ENCODE results near the gene ZCCHC17.

Gene ZCCHC17

GRCh38 chr1:31348449-31348848 lies 51.6 kb downstream of the ZCCHC17 start:
- Histone ChIP-seq H3K4me2 (ENCODE audit: low read length) (no peak overlapping the region), H3K36me3 (replicated peaks; ENCODE audit: low read depth, low read length) (no peaks in the 10 kb centered on the region), H3K9ac (ENCODE audit: low read length) (no peak overlapping the region), H4K20me1 (ENCODE audit: insufficient read depth, low read length) (no peaks in the 10 kb centered on the region), H3K4me3 (ENCODE audit: low read length) (no peak overlapping the region), H3K27ac (ENCODE audit: low read length) (no peak overlapping the region), H3K79me2 (ENCODE audit: low read length) (no peaks in the 10 kb centered on the region), H3K4me1 (ENCODE audit: low read length) (no peaks in the 10 kb centered on the region), H3K9me3 (ENCODE audit: insufficient read depth, low read length) (no peaks in the 10 kb centered on the region), H2AFZ (ENCODE audit: low read depth, low read length) (no peak overlapping the region), H3K27me3 (ENCODE audit: low read depth, low read length) (no peaks in the 10 kb centered on the region)
- no peak for TF ChIP-seq EZH2phosphoT487 (IDR thresholded peaks at IDR 0.05; ENCODE audit: low read depth)
- TF ChIP-seq CTCF (IDR thresholded peaks at IDR 0.05; ENCODE audit: low read depth, low read length), result no peak

DNA sequence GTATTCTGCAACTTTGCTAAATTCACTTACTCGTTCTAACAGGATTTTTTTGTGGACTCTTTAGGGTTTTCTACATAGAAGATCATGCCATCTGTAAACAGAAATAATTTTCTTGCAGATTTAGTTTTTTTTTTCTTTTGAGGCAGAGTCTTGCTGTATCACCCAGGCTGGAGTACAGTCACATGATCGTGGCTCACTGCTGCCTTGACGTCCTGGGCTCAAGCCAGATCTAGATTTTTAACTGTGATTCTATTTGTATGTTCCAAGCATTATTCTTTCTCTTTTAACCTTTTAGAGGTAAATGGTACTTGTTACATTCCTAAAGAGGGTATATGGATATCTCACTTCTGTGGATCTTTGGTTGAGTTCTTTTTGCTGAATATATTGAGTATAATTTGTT lies 57.5 kb downstream of the ZCCHC17 start:
- TF ChIP-seq EZH2phosphoT487 (IDR thresholded peaks at IDR 0.05; ENCODE audit: low read depth) (no peak), CTCF (IDR thresholded peaks at IDR 0.05; ENCODE audit: low read depth, low read length) (no peak)
- no peaks in the 10 kb centered on the region for H4K20me1 ChIP-seq (ENCODE audit: insufficient read depth, low read length)
- no peaks in the 10 kb centered on the region for H3K9me3 ChIP-seq (ENCODE audit: insufficient read depth, low read length)
- H3K4me1 ChIP-seq (ENCODE audit: low read length), result 0 out of 2 replicates have a peak, but pooled peaks cover 4% of the 10 kb centered on the region
- H3K4me2 ChIP-seq (ENCODE audit: low read length), result no peak overlapping the region
- no peak overlapping the region for H3K4me3 ChIP-seq (ENCODE audit: low read length)
- H3K9ac ChIP-seq (ENCODE audit: low read length), result no peak overlapping the region
- H2AFZ ChIP-seq (ENCODE audit: low read depth, low read length), result no peak overlapping the region
- no peaks in the 10 kb centered on the region for H3K79me2 ChIP-seq (ENCODE audit: low read length)
- H3K27me3 ChIP-seq (ENCODE audit: low read depth, low read length), result no peaks in the 10 kb centered on the region
- H3K36me3 ChIP-seq (replicated peaks; ENCODE audit: low read depth, low read length), result no peaks in the 10 kb centered on the region
- no peak overlapping the region for H3K27ac ChIP-seq (ENCODE audit: low read length)

DNA sequence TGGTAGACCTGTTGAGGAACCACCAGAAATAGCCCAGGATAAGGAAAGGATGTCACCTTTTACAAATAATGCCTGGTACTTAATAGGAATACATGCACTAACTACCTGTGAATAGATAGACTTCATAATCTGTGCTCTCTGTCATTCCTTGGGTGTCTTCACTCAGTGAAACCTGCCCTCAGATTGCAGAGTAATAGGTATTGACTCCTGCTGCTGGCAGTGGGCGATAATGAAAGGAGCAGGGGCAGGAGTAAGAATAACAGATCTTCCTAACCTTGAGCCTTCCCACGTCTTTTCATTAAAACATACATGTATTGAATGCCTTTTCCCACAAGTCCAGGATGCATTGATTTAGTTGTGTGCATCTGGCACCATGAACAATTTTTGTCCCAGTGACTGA lies 59.6 kb downstream of the ZCCHC17 start:
- H3K27ac ChIP-seq (ENCODE audit: low read length), result no peak overlapping the region
- no peak overlapping the region for H3K9ac ChIP-seq (ENCODE audit: low read length)
- H3K9me3 ChIP-seq (ENCODE audit: insufficient read depth, low read length), result no peaks in the 10 kb centered on the region
- 0 out of 2 replicates have a peak, but pooled peaks cover 4% of the 10 kb centered on the region for H3K4me1 ChIP-seq (ENCODE audit: low read length)
- no peaks in the 10 kb centered on the region for H3K79me2 ChIP-seq (ENCODE audit: low read length)
- no peaks in the 10 kb centered on the region for H3K27me3 ChIP-seq (ENCODE audit: low read depth, low read length)
- H3K4me3 ChIP-seq (ENCODE audit: low read length), result no peak overlapping the region
- H4K20me1 ChIP-seq (ENCODE audit: insufficient read depth, low read length), result no peaks in the 10 kb centered on the region
- H3K36me3 ChIP-seq (replicated peaks; ENCODE audit: low read depth, low read length), result no peaks in the 10 kb centered on the region
- no peak overlapping the region for H3K4me2 ChIP-seq (ENCODE audit: low read length)
- no peak overlapping the region for H2AFZ ChIP-seq (ENCODE audit: low read depth, low read length)
- TF ChIP-seq EZH2phosphoT487 (IDR thresholded peaks at IDR 0.05; ENCODE audit: low read depth) (no peak), CTCF (IDR thresholded peaks at IDR 0.05; ENCODE audit: low read depth, low read length) (no peak)

DNA sequence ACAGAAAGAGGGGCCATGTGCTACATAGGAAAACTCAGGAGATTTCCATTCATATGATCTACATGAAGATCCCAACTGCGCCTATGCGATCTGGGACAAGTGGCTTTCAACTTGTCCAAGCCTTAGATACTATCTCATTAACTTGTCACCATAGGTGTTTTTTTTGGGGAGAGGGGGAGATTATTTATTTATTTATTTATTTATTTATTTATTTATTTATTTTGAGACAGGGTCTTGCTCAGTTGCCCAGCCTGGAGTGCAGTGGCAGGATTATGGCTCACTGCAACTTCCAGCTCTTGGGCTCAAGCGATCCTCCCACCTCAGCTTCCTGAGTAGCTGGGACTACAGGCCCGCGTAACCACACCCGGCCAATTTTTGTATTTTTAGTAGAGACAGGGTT lies 64.8 kb downstream of the ZCCHC17 start:
- no peak overlapping the region for H3K9ac ChIP-seq (ENCODE audit: low read length)
- H3K9me3 ChIP-seq (ENCODE audit: insufficient read depth, low read length), result no peaks in the 10 kb centered on the region
- H3K27me3 ChIP-seq (ENCODE audit: low read depth, low read length), result no peaks in the 10 kb centered on the region
- no peaks in the 10 kb centered on the region for H3K79me2 ChIP-seq (ENCODE audit: low read length)
- no peak overlapping the region for H3K4me3 ChIP-seq (ENCODE audit: low read length)
- TF ChIP-seq EZH2phosphoT487 (IDR thresholded peaks at IDR 0.05; ENCODE audit: low read depth) (no peak), CTCF (IDR thresholded peaks at IDR 0.05; ENCODE audit: low read depth, low read length) (no peak)
- H2AFZ ChIP-seq (ENCODE audit: low read depth, low read length), result no peak overlapping the region
- H3K4me1 ChIP-seq (ENCODE audit: low read length), result 0 out of 2 replicates have a peak, but pooled peaks cover 4% of the 10 kb centered on the region
- H4K20me1 ChIP-seq (ENCODE audit: insufficient read depth, low read length), result no peaks in the 10 kb centered on the region
- H3K27ac ChIP-seq (ENCODE audit: low read length), result no peak overlapping the region
- no peaks in the 10 kb centered on the region for H3K36me3 ChIP-seq (replicated peaks; ENCODE audit: low read depth, low read length)
- no peak overlapping the region for H3K4me2 ChIP-seq (ENCODE audit: low read length)
